ENCODE measurements around the gene NUS1. TPM values are rescaled to one million over a fixed set of nuclear protein-coding genes. Genes with fewer than 3 reads are reported as not detected.
"Not testable (repeated sequence)": the region's sequence is repeated elsewhere in the genome, so short reads cannot be mapped to it uniquely, and the experiment has no call there.

The NUS1 gene
- total and polyA plus RNA-seq, 10 of the 15 experiments (the other 5 are each of a cell fraction or from before 2014, with no cell fraction given) = 16.7 to 46.5 (median 22.1) TPM

DNA sequence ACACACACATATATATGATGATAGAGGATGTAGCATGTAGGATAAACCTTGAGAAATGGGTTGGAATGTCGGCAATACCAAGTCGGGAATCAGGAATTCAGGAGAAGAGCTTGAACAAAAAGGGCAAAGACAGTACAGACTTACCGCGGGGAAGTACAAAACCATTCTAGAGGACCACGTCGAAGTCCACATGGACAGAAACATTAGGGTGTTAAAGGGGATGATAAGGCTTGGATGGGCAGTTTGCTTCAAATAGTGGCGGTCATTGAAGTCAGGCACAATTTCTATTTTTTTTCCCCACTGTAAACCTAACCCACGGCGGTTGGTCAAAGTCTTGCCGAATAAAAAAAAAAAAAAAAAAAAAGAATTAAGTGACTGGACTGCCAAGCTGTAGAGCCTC, 766 bp upstream of the NUS1 start:
- intact Hi-C loops (cut with micrococcal nuclease; ENCODE audit: unreplicated experiment) = no loop called here
- Histone ChIP-seq H2AFZ (ENCODE audit: control insufficient read depth, low read depth, low read length) (peak overlapping the region; percentile 94), H4K20me1 (ENCODE audit: control insufficient read depth, insufficient read depth) (no peaks in the 10 kb centered on the region), H3K36me3 (ENCODE audit: control insufficient read depth in 2 of 2, insufficient read depth in 2 of 2, low read length in 1 of 2) (peaks cover 0 to under 1% of the 10 kb centered on the region in 2 experiments; a peak in 1 of 4 replicates), H3K27me3 (replicated peaks in 1 of 2; ENCODE audit: control insufficient read depth in 2 of 2, insufficient read depth in 2 of 2, low read length in 1 of 2) (no peaks in the 10 kb centered on the region), H3K4me2 (ENCODE audit: control insufficient read depth, insufficient read depth) (peak overlapping the region; percentile 94), H3K9ac (ENCODE audit: control insufficient read depth, insufficient read depth, low read length) (peak overlapping the region; percentile 83), H3K79me2 (ENCODE audit: control insufficient read depth, insufficient read depth, low read length) (peaks cover 44% of the 10 kb centered on the region), H3K4me1 (ENCODE audit: control insufficient read depth, insufficient read depth, low read length) (no peaks in the 10 kb centered on the region), H3K4me3 (peak overlapping the region; percentile 74), H3K9me3 (replicated peaks; ENCODE audit: control insufficient read depth, insufficient read depth, low read length) (peaks cover 5% of the 10 kb centered on the region; the same call in 1 of the 3 replicates), H3K27ac (ENCODE audit: control insufficient read depth, insufficient read depth) (peak overlapping the region; percentile 82)
- in situ Hi-C loops (cut with MboI) = no loop called here
- DNase-seq (ENCODE audit: low read depth, low spot score) = no peak
- RAD21 ChIA-PET (ENCODE audit: unreplicated experiment) = no interaction called here
- BruUV-seq (replicated peaks) = no TSS peak
- FAIRE-seq = no peak
- TF ChIP-seq NFXL1 (IDR thresholded peaks at IDR 0.05; ENCODE audit: borderline replicate concordance) = no peak
- TF ChIP-seq TARDBP (IDR thresholded peaks at IDR 0.05; ENCODE audit: borderline replicate concordance) = no peak
- TF ChIP-seq MLLT1 (IDR thresholded peaks at IDR 0.05) = peak; percentile 92
- POLR2A ChIA-PET = no interaction called here
- WGBS (ENCODE audit: insufficient coverage, insufficient replicate concordance, low lambda C conversion rate, missing lambda C conversion rate) = 80% methylated on average over 10 of the region's 10 CpGs
- SMC1A ChIA-PET (ENCODE audit: uncharacterized antibody, unreplicated experiment) = interaction anchor here (0.7 to 1.6 kb wide), 2 partner anchors 8 to 99 kb away, joined by 3 to 4 read pairs; no protein-coding TSS in a partner anchor
- CTCF ChIA-PET = interaction anchor here (0.6 to 0.9 kb wide), 3 partner anchors 10 to 73 kb away, joined by 3 read pairs; partner anchors contain the start of gene GOPC
- ATAC-seq = no peak

DNA sequence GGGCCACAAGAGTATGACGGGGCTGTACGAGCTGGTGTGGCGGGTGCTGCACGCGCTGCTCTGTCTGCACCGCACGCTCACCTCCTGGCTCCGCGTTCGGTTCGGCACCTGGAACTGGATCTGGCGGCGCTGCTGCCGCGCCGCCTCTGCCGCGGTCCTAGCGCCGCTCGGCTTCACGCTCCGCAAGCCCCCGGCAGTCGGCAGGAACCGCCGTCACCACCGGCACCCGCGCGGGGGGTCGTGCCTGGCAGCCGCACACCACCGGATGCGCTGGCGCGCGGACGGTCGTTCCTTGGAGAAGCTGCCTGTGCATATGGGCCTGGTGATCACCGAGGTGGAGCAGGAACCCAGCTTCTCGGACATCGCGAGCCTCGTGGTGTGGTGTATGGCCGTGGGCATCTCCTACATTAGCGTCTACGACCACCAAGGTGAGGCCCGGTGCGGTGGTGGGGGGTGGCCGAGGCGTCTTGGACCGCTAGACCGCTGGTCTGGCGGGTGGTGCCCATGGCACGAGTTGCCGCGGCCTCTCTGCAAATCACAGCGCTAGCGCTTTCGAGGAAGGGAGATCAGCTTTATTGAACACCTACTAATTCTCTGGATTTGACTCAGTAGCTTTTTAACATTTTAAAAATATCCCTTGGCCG, 511 bp downstream of the NUS1 start:
- DNase-seq (ENCODE audit: low read depth, low spot score) = not testable (repeated sequence)

More for the DNA sequence above, 511 bp downstream of the NUS1 start:
- CTCF ChIA-PET = interaction anchor here (0.9 to 1.2 kb wide), 3 partner anchors 10 to 192 kb away, joined by 3 to 4 read pairs (median 4); no protein-coding TSS in a partner anchor
- BruUV-seq (replicated peaks); RAD21 ChIA-PET (ENCODE audit: unreplicated experiment); H4K20me1 ChIP-seq (ENCODE audit: control insufficient read depth, insufficient read depth); H3K4me1 ChIP-seq (ENCODE audit: control insufficient read depth, insufficient read depth, low read length); H3K9me3 ChIP-seq (replicated peaks; ENCODE audit: control insufficient read depth, insufficient read depth, low read length); POLR2A ChIA-PET; in situ Hi-C loops (cut with MboI); H2AFZ ChIP-seq (ENCODE audit: control insufficient read depth, low read depth, low read length); H3K27me3 ChIP-seq (replicated peaks in 1 of 2; ENCODE audit: control insufficient read depth in 2 of 2, insufficient read depth in 2 of 2, low read length in 1 of 2); FAIRE-seq; H3K36me3 ChIP-seq (ENCODE audit: control insufficient read depth in 2 of 2, insufficient read depth in 2 of 2, low read length in 1 of 2): not testable (repeated sequence)
- intact Hi-C loops (cut with micrococcal nuclease; ENCODE audit: unreplicated experiment) = loop anchor here (1.0 to 5.0 kb wide), 4 partner anchors 58 to 198 kb away; no protein-coding TSS in a partner anchor
- H3K4me3 ChIP-seq = peak overlapping the region; percentile 86
- H3K79me2 ChIP-seq (ENCODE audit: control insufficient read depth, insufficient read depth, low read length) = peaks cover 57% of the 10 kb centered on the region
- TF ChIP-seq POLR2A (IDR thresholded peaks at IDR 0.05; ENCODE audit: low read depth, low read length) = peak; percentile 57
- TF ChIP-seq BHLHE40 (IDR thresholded peaks at IDR 0.05; ENCODE audit: borderline replicate concordance in 1 of 2, low read depth in 2 of 2, low read length in 1 of 2) = peak in 1 of 2 experiments; percentile 54; a peak in 1 of 4 replicates
- ATAC-seq = peak; percentile 52
- peak overlapping the region; percentile 70 for H3K27ac ChIP-seq (ENCODE audit: control insufficient read depth, insufficient read depth)
- 2% methylated on average over 17 of the region's 62 CpGs for WGBS (ENCODE audit: insufficient coverage, insufficient replicate concordance, low lambda C conversion rate, missing lambda C conversion rate)
- H3K9ac ChIP-seq (ENCODE audit: control insufficient read depth, insufficient read depth, low read length) = peak overlapping the region; percentile 87
- H3K4me2 ChIP-seq (ENCODE audit: control insufficient read depth, insufficient read depth) = peak overlapping the region; percentile 92; the same call in 1 of the 2 replicates
- SMC1A ChIA-PET (ENCODE audit: uncharacterized antibody, unreplicated experiment) = interaction anchor here (1.9 kb wide), 1 partner anchor 14 kb away, joined by 5 read pairs; no protein-coding TSS in a partner anchor
